Right atrium auricular region (tissue), 2 donors: Measurements from ENCODE around the gene TMEM92. TPM values are rescaled to one million over a fixed set of nuclear protein-coding genes. Genes with fewer than 3 reads are reported as not detected.
"Not testable (repeated sequence)": the region's sequence is repeated elsewhere in the genome, so short reads cannot be mapped to it uniquely, and the experiment has no call there.

Experiments used
- DNase-seq: peaks from one replicate; pipeline ENCODE4 v3.0.0-alpha.2; 2019; ENCODE audit warnings: low spot score
- H3K27ac ChIP-seq, 2 donors: fragments of 200-600 bp; sonication (generic); 1 replicate in 1 of 2; 2 replicates in 1 of 2; pipeline ENCODE4 v1.5.1; 2016 to 2019
- H3K27me3 ChIP-seq, 2 donors: fragments of 200-600 bp; sonication (generic); one replicate each; pipeline versions ENCODE4 v1.5.1 to v1.6.0; 2017 to 2019
- H3K36me3 ChIP-seq: fragments of 200-600 bp; sonication (generic); one replicate; pipeline ENCODE4 v1.5.1; 2016
- H3K4me1 ChIP-seq, 2 donors: fragments of 200-600 bp; sonication (generic); one replicate each; pipeline versions ENCODE4 v1.5.1 to v1.6.0; 2017 to 2019
- H3K4me3 ChIP-seq, 2 donors: fragments of 200-600 bp; sonication (generic); 1 replicate in 1 of 2; 2 replicates in 1 of 2; pipeline ENCODE4 v1.5.1; 2017 to 2019; ENCODE audit warnings: mild to moderate bottlenecking in 1 of 2, moderate library complexity in 1 of 2
- H3K9me3 ChIP-seq, 2 donors: fragments of 200-600 bp; sonication (generic); one replicate each; pipeline ENCODE4 v1.5.1; 2019
- total RNA-seq, 2 donors: library from RNA; depleted of rRNA; stranded (reverse); fragments of >200 nt; gene quantifications; one replicate each; pipeline ENCODE4 v1.1.0, GENCODE V29; 2016
- TF ChIP-seq, protein P1 (sequence below), 2 donors: fragments of 200-600 bp; sonication (generic); IDR thresholded peaks; one replicate each; pipeline ENCODE4 v1.5.1; 2019; ENCODE audit warnings: antibody characterized with exemption in 2 of 2

The TMEM92 gene
- total RNA-seq, 2 donors from 2014 or later = not detected

DNA sequence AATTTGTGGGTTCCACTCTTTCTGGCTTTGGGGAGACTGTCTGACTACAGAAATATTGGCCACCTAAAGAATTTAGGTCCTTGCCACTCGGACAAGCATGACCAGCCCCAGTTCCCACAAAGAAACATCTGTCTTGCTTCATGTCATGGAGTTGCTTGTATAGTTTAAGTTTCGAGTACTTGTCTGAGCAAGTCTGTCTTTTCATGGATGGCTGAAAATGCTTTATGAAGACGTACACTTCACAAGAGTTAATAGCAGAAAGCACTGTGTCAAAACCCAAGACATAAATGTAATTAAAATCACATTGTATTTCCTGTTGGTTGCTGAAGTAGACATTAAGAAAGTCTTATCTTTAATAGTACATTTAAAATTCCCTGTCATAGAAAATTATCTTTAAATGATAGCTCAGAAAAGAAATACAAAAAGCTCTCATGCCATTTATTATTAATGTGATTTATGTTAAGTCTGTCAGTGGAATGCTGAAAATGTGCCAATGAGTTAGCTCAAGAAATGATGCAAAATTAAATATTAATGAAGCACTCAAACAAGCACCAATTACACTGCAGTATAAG, 41.8 kb downstream of the TMEM92 start:
- Histone ChIP-seq H3K9me3 (no peaks in the 10 kb centered on the region), H3K36me3 (no peaks in the 10 kb centered on the region), H3K27ac (no peak overlapping the region), H3K27me3 (no peaks in the 10 kb centered on the region), H3K4me1 (no peaks in the 10 kb centered on the region), H3K4me3 (no peak overlapping the region)
- TF ChIP-seq, protein P1, sequence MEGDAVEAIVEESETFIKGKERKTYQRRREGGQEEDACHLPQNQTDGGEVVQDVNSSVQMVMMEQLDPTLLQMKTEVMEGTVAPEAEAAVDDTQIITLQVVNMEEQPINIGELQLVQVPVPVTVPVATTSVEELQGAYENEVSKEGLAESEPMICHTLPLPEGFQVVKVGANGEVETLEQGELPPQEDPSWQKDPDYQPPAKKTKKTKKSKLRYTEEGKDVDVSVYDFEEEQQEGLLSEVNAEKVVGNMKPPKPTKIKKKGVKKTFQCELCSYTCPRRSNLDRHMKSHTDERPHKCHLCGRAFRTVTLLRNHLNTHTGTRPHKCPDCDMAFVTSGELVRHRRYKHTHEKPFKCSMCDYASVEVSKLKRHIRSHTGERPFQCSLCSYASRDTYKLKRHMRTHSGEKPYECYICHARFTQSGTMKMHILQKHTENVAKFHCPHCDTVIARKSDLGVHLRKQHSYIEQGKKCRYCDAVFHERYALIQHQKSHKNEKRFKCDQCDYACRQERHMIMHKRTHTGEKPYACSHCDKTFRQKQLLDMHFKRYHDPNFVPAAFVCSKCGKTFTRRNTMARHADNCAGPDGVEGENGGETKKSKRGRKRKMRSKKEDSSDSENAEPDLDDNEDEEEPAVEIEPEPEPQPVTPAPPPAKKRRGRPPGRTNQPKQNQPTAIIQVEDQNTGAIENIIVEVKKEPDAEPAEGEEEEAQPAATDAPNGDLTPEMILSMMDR (IDR thresholded peaks at IDR 0.05) = no peak
- no peak for DNase-seq

DNA sequence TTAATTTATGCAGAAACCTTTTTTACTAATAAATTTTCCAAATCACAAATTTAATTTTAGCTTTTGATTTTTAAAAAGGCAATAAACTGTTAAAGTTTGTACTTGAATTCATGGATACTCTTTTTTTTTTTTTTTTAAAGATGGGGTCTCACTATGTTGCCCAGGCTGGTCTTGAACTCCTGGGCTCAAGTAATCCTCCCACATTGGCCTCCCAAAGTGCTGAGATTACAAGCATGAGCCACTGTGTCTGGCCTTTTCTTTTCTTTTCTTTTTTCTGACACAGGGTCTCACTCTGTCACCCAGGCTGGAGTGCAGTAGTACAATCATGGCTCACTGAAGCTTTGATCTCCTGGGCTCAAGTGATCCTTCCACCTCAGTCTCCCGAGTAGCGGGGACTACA, 42.4 kb downstream of the TMEM92 start:
- not testable (repeated sequence) for H3K27ac ChIP-seq, H3K9me3 ChIP-seq, H3K27me3 ChIP-seq, H3K36me3 ChIP-seq, H3K4me3 ChIP-seq, DNase-seq, H3K4me1 ChIP-seq

DNA sequence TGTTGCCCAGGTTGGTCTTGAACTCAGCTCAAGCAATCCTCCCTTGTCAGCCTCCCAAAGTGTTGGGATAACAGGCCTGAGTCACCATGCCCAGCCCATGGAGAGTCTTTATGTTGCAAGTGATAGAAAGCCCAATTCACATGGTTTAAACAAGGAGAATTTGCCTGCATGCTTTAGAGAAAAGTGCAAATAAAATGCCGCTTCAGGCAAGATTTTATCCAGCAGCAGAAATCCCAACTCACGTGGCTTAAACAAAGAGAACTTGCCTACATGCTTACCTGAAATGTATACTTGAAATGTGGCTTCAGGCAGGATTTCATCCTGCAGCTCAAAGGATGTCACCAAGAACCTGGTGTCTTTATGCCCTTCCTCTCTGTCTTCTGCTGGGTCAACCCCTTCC, 42.9 kb downstream of the TMEM92 start:
- Histone ChIP-seq H3K9me3 (no peaks in the 10 kb centered on the region), H3K36me3 (no peaks in the 10 kb centered on the region), H3K4me3 (no peak overlapping the region), H3K27ac (no peak overlapping the region), H3K4me1 (no peaks in the 10 kb centered on the region), H3K27me3 (no peaks in the 10 kb centered on the region)
- DNase-seq = no peak
- TF ChIP-seq, protein P1 (IDR thresholded peaks at IDR 0.05) = no peak

DNA sequence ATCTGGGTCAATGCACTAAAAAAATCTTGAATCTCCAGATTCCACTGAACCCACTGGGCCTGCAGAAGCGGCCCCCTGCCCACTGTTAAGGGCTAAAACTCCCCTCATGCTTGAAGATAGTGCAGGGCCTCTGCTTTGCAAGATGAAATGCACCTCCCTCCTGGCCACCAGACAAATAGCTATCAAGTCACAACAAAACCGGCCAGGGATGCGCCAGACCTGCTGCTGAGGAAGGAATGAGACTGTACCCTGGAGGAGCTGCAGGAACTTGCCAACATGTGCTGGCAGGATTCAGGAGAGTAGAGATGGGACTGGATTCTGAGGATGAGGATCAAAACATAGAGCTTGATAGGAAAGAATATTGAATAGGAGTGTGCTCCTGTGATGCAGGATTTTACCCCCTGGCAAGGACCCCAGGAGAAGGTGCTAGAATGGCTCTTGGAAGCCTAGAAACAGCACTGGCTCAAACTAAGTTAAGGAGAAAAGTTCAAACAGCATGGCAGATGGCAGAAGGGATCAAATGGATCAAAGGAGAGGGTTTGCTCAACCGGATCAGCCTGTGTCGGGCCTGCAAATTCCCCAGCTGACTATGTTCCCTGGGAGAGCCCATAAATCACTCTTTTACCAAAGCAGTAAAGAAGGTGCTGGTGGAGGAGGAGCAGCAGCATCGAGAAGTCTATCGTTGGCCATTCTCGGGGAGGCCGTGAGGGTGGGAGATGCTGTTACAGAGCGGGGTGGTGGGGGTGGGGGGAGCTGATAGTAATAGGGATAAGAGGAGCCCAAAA, 44.4 kb downstream of the TMEM92 start:
- Histone ChIP-seq H3K27ac (no peak overlapping the region), H3K4me3 (no peak overlapping the region), H3K27me3 (no peaks in the 10 kb centered on the region), H3K36me3 (no peaks in the 10 kb centered on the region), H3K9me3 (no peaks in the 10 kb centered on the region), H3K4me1 (no peaks in the 10 kb centered on the region)
- no peak for DNase-seq
- TF ChIP-seq, protein P1 (IDR thresholded peaks at IDR 0.05) = no peak

DNA sequence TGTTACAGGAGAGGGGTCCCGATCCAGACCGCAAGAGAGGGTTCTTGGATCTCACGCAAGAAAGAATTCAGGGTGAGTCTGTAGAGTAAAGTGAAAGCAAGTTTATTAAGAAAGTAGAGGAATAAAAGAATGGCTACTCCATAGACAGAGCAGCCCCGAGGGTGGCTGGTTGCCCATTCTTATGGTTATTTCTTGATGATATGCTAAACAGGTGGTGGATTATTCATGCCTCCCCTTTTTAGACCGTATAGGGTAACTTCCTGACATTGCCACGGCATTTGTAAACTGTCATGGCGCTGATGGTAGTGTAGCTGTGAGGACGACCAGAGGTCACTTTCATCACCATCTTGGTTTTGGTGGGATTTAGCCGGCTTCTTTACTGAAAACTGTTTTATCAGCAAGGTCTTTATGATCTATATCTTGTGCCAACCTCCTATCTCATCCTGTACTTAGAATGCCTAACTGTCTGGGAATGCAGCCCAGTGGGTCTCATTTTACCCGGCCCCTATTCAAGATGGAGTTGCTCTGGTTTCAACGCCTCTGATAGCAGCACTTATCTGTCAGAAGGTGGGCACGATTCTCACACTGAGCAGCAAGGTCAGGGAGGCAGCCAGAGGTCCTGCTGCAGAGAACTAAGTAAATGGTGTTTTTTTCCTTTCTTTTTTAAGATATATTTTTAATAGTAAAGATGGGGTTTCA, 45.2 kb downstream of the TMEM92 start:
- Histone ChIP-seq H3K4me1 (no peaks in the 10 kb centered on the region), H3K27ac (no peak overlapping the region), H3K36me3 (no peaks in the 10 kb centered on the region), H3K27me3 (no peaks in the 10 kb centered on the region), H3K4me3 (no peak overlapping the region), H3K9me3 (no peaks in the 10 kb centered on the region)
- DNase-seq = no peak
- TF ChIP-seq, protein P1 (IDR thresholded peaks at IDR 0.05) = no peak

DNA sequence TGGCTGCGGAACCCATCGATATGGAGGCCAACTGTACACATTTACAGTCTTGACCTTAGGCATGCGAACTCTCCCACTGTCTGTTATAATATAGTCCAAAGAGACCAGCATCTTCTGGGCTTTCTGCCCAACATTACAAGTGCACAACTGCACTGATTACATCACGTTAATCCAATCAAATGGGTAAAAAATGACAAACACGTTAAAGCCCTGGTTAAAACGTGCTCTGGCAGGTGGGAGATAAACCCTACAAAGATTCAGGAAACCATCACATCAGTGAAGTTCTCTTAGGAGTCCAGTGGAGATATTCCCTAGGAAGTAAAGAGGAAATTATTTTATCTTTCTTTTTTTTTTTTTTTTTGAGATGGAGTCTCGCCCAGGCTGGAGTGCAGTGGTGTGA, 48.0 kb downstream of the TMEM92 start:
- Histone ChIP-seq H3K4me1 (no peaks in the 10 kb centered on the region), H3K27ac (no peak overlapping the region), H3K9me3 (no peaks in the 10 kb centered on the region), H3K36me3 (no peaks in the 10 kb centered on the region), H3K4me3 (no peak overlapping the region), H3K27me3 (no peaks in the 10 kb centered on the region)
- DNase-seq = no peak
- TF ChIP-seq, protein P1 (IDR thresholded peaks at IDR 0.05) = no peak
